Upper lobe of left lung (tissue), 6 donors: ENCODE measurements around the gene CLSTN1. TPM values are rescaled to one million over a fixed set of nuclear protein-coding genes. Genes with fewer than 3 reads are reported as not detected.
A peak's percentile ranks its signal among the peaks of the same experiment; 100 is the strongest.
"Not testable (repeated sequence)": the region's sequence is repeated elsewhere in the genome, so short reads cannot be mapped to it uniquely, and the experiment has no call there.

Experiments
- ATAC-seq, 2 donors: fragments of 200-7000 bp; cut with Tn5 transposase; one replicate each; pipeline ENCODE4 v1.9.1; 2022; ENCODE audit warnings: mild to moderate bottlenecking in 2 of 2, moderate library complexity in 2 of 2; ENCODE audit not compliant: low FRiP score in 2 of 2
- DNase-seq, 2 donors: peaks; one replicate each; pipeline ENCODE4 v3.0.0-alpha.2; 2019 to 2020
- H3K27ac ChIP-seq, 4 donors: fragments of 200-600 bp; sonication (generic); one replicate each; pipeline ENCODE4 v1.5.1; 2016 to 2019
- H3K27me3 ChIP-seq, 4 donors: fragments of 200-600 bp; sonication (generic); one replicate each; pipeline ENCODE4 v1.5.1; 2017 to 2019
- H3K36me3 ChIP-seq, 4 donors: fragments of 200-600 bp; sonication (generic); one replicate each; pipeline ENCODE4 v1.5.1; 2016 to 2019
- H3K4me1 ChIP-seq, 4 donors: fragments of 200-600 bp; sonication (generic); one replicate each; pipeline ENCODE4 v1.5.1; 2018 to 2019
- H3K4me3 ChIP-seq, 4 donors: fragments of 200-600 bp; sonication (generic); one replicate each; pipeline ENCODE4 v1.5.1; 2017 to 2019; ENCODE audit warnings: mild to moderate bottlenecking in 2 of 4, moderate library complexity in 1 of 4
- H3K9me3 ChIP-seq, 4 donors: fragments of 200-600 bp; sonication (generic); one replicate each; pipeline ENCODE4 v1.5.1; 2018 to 2019
- CTCF ChIP-seq, 6 experiments: fragments of 450-650 bp in 4 of 6; fragments of 200-600 bp in 2 of 6; sonication (generic) in 2 of 6; IDR thresholded peaks; one replicate each; pipeline ENCODE4 v1.5.1; 2016 to 2019; ENCODE audit warnings: antibody characterized with exemption in 6 of 6
- EP300 ChIP-seq, 4 donors: sonication (generic); formaldehyde crosslinking; IDR thresholded peaks; one replicate each; pipeline ENCODE4 v1.5.1; 2017; ENCODE audit warnings: antibody characterized with exemption in 4 of 4, control low read depth in 2 of 4
- POLR2A ChIP-seq, 4 donors: fragments of 450-650 bp; IDR thresholded peaks; one replicate each; pipeline ENCODE4 v1.5.1; 2016 to 2017; ENCODE audit warnings: antibody characterized with exemption in 4 of 4, mild to moderate bottlenecking in 2 of 4
- POLR2AphosphoS5 ChIP-seq, 2 donors: sonication (generic); formaldehyde crosslinking; IDR thresholded peaks; one replicate each; pipeline ENCODE4 v1.5.1; 2017; ENCODE audit warnings: antibody characterized with exemption in 2 of 2
- WGBS, 2 donors: methylation state at CpG; one replicate each; pipeline ENCODE4 v1.1.5; 2017 to 2018; 5-methylcytosine and 5-hydroxymethylcytosine counted together
- total RNA-seq, 6 donors: library from RNA; depleted of rRNA in 4 of 6; stranded (reverse); fragments of >200 nt in 4 of 6; gene quantifications; one replicate each; pipeline versions ENCODE4 v1.1.0 to v1.2.1, GENCODE V29; 2016 to 2021
- donor health status: DM: no; HTN: no; CAD: no; lungs with moderate emphysema.
- donor health status: DM: no; HTN: yes; CAD: no; lungs with severe emphysema.

The CLSTN1 gene
- total RNA-seq, 6 donors from 2014 or later: 35.6 to 82.7 (median 59.5) TPM

- Histone ChIP-seq H3K27me3 (no peaks in the 10 kb centered on the region), H3K36me3 (peaks cover 0 to 8% (median 3%) of the 10 kb centered on the region in 4 donors), H3K4me1 (peaks cover 0 to 2% (median 0%) of the 10 kb centered on the region in 4 donors), H3K27ac (no peak overlapping the region), H3K9me3 (no peaks in the 10 kb centered on the region), H3K4me3 (no peak overlapping the region)
- ATAC-seq (no peak), DNase-seq (no peak)
- WGBS, 2 donors: 71 to 90% methylated on average over 2 of the region's 2 CpGs
- no peak for TF ChIP-seq CTCF (IDR thresholded peaks at IDR 0.05)
- no peak for TF ChIP-seq POLR2A (IDR thresholded peaks at IDR 0.05)
- TF ChIP-seq POLR2AphosphoS5 (IDR thresholded peaks at IDR 0.05): no peak
- TF ChIP-seq EP300 (IDR thresholded peaks at IDR 0.05): no peak
Observed at GRCh38 chr1:9763914-9764313, 59.9 kb downstream of the CLSTN1 start.

GRCh38 chr1:9762446-9762845 lies 61.3 kb downstream of the CLSTN1 start:
- not testable (repeated sequence) for H3K27ac ChIP-seq
- DNase-seq: peak in 1 of 2 donors; percentile 73

GRCh38 chr1:9761855-9762254 lies 61.9 kb downstream of the CLSTN1 start:
- Histone ChIP-seq H3K27ac (no peak overlapping the region), H3K27me3 (no peaks in the 10 kb centered on the region), H3K4me1 (peaks cover 0 to 2% (median 0%) of the 10 kb centered on the region in 4 donors), H3K4me3 (no peak overlapping the region), H3K9me3 (no peaks in the 10 kb centered on the region), H3K36me3 (peaks cover 0 to 8% (median 3%) of the 10 kb centered on the region in 4 donors)
- DNase-seq (no peak), ATAC-seq (no peak)
- 84 to 90% methylated on average over 9 of the region's 9 CpGs for WGBS, 2 donors
- no peak for TF ChIP-seq CTCF (IDR thresholded peaks at IDR 0.05)
- TF ChIP-seq EP300 (IDR thresholded peaks at IDR 0.05): no peak
- TF ChIP-seq POLR2A (IDR thresholded peaks at IDR 0.05): no peak
- TF ChIP-seq POLR2AphosphoS5 (IDR thresholded peaks at IDR 0.05): no peak

More at GRCh38 chr1:9762446-9762845, 61.3 kb downstream of the CLSTN1 start:
- peak in 1 of 2 donors; percentile 24 for ATAC-seq
- not testable (repeated sequence) for H3K9me3 ChIP-seq, H3K36me3 ChIP-seq, H3K4me3 ChIP-seq, H3K4me1 ChIP-seq, H3K27me3 ChIP-seq
- 93 to 95% methylated on average over 25 of the region's 25 CpGs for WGBS, 2 donors

- Histone ChIP-seq H3K4me1 (peaks cover 0 to 2% (median 0%) of the 10 kb centered on the region in 4 donors), H3K9me3 (no peaks in the 10 kb centered on the region), H3K27ac (no peak overlapping the region), H3K36me3 (peaks cover 0 to 8% (median 3%) of the 10 kb centered on the region in 4 donors), H3K4me3 (no peak overlapping the region), H3K27me3 (no peaks in the 10 kb centered on the region)
- TF ChIP-seq POLR2A (IDR thresholded peaks at IDR 0.05) (no peak), EP300 (IDR thresholded peaks at IDR 0.05) (no peak), POLR2AphosphoS5 (IDR thresholded peaks at IDR 0.05) (no peak), CTCF (IDR thresholded peaks at IDR 0.05) (no peak)
- DNase-seq: no peak
- no peak for ATAC-seq
- WGBS, 2 donors: 96 to 97% methylated on average over 6 of the region's 6 CpGs
Observed at GRCh38 chr1:9760824-9761223, 62.9 kb downstream of the CLSTN1 start.

- peaks cover 0 to 9% (median 3%) of the 10 kb centered on the region in 4 donors for H3K36me3 ChIP-seq
- ATAC-seq: no peak
- no peaks in the 10 kb centered on the region for H3K9me3 ChIP-seq
- no peak overlapping the region for H3K4me3 ChIP-seq
- TF ChIP-seq POLR2AphosphoS5 (IDR thresholded peaks at IDR 0.05): no peak
- no peak for TF ChIP-seq EP300 (IDR thresholded peaks at IDR 0.05)
- no peak for TF ChIP-seq CTCF (IDR thresholded peaks at IDR 0.05)
- no peak for TF ChIP-seq POLR2A (IDR thresholded peaks at IDR 0.05)
- DNase-seq: no peak
- no peaks in the 10 kb centered on the region for H3K27me3 ChIP-seq
- peaks cover 0 to 2% (median 0%) of the 10 kb centered on the region in 4 donors for H3K4me1 ChIP-seq
- WGBS, 2 donors: 77 to 85% methylated on average over 1 to 2 of the region's 2 CpGs
- H3K27ac ChIP-seq: no peak overlapping the region
Observed at GRCh38 chr1:9759939-9760338, 63.8 kb downstream of the CLSTN1 start.
